GOT3 (cell line): Measurements from ENCODE around the gene P2RX1.

Experiments used
- DNase-seq: peaks from one replicate; lab custom pipeline; 2025; ENCODE audit warnings: mixed read lengths; lab: John Stamatoyannopoulos, UW

Gene P2RX1

DNA sequence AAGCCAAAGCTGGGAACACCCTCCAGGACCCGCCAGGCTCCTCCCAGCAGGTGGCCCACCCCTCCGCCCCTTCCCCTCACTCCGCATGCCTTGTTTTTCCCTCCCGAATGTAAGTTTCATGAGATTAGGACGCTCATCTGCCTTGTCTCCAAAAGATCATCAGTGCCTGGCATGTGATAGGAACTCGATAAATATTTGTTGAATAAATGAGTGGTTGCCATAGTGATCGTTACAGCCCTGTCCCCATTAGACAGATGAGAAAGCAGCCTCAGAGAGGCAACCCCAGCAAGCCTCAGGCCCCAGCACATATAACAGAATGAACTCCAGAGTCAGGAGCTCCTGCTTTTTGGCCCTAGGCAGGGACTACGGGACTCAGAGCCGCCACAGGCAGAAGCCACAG, 28.5 kb downstream of the P2RX1 start:
- no peak for DNase-seq

DNA sequence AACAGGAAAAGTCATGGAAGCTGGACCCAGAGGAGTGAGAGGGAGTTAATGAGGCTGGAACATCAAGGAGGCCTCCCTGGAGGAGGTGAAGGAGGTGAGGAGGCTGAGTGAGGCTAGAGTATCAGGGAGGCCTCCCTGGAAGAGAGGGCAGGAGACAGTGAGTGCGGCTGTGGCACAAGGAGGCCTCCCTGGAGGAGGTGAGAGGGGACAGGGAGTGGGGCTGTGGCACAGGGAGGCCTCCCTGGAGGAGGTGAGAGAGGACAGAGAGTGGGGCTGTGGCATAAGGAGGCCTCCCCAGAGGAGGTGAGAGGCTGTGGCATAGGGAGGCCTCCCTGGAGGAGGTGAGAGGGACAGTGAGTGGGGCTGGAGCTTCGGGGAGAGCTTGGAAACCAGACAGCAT, 28.9 kb downstream of the P2RX1 start:
- no peak for DNase-seq

DNA sequence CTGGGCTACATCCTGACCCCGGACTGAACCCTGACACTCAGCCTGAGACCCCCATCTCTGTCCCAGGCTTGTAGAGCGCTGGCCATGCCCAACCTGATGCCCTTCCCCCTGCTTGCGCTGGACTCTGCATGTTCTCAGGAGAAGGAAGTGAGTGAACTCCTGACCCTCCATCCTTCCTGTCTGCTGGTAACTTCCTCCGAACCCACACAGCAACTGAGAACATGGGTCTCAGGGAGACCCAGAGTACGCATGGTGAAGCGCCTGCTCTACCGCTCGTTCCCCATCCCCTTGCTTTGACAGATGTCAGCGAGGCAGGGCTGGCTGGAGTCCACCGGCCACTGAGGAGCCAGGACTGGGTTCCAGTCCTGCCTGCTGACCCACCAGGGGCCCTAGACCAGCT, 29.5 kb downstream of the P2RX1 start:
- no peak for DNase-seq

DNA sequence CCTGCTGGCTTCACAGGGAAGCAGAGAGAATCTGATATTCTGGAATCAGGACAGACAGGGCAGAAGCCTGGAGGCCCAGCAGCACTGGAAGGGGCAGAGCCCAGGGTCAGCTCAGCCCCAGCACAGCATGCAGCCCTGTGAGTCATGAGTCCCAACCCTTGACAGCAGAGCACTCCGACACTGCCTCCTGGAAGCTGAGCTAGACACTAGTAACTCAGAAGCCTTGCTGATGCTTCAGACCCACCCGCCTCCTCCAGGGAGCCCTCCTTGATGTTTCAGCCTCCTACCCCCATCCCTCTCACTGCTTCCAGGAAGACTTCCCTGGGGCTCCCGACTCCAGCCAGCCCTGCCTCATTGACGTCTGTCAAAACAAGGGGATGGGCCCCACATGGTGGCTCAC, 30.3 kb downstream of the P2RX1 start:
- DNase-seq, result no peak

DNA sequence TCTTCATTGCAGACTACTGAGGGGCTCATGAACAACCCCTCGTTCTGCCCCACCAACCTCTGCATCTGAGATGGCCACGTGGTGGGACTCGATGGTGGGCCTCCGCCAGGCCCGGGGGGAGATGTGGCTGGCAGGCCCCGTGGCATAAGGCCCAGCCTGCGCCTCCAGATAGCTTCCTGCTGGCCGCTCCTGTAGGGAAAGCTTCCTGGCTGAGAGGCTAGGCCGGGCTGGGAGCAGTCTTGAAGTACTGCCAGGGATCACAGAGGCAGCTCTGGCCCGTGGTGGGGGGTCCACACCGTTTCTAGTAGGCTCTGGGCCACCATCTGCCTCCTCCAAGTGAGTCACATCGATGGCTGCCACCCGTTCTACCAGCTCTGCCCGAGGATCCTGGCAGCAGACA, 31.0 kb downstream of the P2RX1 start:
- no peak for DNase-seq

DNA sequence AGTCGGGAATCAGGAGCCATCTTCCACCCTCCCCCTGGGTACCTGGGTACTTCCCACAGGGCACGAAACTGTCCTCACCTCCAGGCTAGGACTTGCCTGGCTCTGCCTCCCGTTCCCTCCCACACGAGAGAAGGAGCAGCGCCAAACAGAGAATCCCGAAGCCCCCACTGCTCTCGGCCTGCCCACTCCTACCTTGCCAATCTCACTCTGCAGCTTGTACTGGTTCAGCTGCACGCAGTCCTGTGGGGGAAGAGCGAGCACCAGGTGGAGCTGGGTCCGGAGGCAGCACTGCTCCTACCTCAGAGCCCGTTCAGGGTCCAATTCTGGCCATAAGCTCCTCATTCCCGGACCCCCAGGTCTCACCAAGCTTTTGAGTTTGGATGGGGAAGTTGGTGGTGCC, 32.1 kb downstream of the P2RX1 start:
- no peak for DNase-seq

DNA sequence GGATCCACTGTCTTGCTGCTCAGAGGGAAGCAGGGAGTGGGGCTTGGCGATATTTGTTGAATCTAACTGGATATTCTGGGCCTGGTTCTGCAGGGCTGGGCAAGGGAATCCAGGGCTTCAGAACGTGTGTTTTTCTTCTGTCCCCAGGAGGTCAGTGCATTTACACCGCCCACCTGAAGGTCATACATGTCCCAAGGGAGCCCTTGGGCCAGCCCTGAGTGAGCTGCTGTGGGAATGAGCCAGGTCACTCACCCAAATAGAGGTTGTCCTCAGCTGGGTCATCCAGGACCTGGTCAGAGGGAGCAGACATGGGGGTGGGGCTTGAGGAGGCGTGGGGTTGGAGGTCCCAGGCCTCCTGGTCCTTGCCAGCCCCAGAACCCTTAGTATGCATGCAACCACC, 34.0 kb downstream of the P2RX1 start:
- DNase-seq, result no peak

DNA sequence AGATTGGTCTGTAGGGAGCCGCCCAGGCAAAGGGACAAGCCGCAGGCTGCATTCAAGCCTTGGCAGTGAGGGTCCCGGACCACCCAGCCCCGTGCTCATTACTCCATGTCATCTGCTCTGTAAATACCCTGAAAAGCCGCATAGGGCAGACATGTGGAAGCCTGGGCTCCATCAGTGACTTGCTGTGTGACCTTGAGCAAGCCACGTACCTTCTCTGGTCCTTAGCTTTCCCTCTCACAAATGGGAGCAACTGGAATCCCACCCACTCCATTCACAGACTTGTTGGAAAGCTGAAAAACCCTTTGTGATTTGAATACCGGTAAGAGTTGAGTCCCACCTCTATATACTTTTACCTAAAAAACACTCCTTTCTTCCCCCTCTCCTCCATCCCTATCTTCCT, 35.3 kb downstream of the P2RX1 start:
- DNase-seq, result no peak

DNA sequence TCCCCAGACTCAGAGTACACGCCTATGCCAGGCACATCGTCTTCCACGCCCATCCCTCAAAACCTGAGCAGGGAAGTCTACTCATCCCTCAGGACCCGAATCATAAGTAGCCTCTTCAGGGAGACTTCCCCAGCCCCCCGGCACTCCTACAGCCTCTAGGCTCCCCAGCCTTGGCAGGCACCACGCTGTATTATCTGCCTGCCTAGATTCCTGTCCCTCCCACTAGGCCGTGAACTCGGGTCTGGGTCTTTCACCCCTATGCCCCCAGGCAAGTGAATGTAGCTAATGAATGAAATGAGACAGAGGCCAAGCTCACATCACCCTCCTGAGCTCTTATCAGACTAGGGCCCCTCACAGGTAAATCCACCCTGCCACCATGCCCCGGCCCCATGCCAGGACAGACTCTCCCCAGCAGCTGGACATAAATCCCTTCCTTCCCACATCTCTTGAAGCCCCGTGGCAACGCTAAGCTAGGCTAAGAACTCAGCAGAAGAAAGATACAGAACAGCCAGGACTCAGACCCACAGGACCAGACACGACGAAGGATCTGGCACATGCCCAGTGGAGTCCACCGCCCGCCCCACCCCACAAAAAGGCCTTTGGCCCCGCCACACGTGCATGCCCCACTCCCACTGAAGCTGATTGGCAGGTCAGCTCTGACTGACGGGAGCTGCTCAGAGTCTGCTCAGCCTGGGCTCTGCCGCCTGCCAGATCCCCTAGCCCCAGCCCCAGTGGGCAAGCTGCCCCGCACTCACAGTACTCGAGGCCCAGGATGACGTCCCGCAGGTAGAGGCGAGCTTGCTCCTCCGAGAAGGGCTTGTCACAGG, 36.5 kb downstream of the P2RX1 start:
- DNase-seq, result no peak

DNA sequence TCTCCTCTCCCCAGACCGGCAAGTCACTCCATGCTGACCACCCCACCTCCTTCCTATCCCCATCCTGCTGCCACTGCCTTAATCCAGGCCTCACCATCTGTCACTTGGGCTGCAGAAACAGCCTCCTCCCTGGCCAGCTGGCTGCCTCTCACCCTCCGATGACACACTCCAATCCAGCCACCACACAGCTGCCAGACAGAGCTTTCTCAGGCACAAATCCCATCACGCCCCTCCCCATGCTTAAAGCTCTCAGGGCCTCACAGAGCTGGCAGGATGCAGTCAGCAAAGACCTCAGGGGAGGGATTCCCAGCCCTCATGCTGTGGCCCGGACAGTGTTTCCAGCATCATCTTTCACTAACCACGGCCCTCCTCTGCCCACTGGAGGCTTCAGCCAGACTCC, 37.1 kb downstream of the P2RX1 start:
- no peak for DNase-seq

DNA sequence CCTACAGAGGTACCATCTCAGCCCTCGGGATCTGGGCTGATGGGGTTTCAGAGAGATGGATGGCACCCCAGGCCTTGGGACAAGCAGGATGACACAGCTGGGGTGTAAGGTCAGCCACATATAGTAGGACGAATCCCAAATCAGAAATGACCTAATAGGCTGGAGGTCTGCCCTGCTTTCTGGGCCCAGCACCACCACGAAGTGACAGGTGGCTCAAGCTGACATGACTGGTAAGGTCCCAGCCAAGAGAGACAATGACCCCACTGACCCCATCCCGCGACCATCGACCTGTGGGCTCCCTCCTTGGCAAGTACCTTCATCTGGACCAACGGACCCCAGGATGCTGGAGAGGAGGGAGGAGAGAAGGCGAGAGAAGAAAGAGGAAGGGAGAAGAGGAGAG, 39.0 kb downstream of the P2RX1 start:
- no peak for DNase-seq

DNA sequence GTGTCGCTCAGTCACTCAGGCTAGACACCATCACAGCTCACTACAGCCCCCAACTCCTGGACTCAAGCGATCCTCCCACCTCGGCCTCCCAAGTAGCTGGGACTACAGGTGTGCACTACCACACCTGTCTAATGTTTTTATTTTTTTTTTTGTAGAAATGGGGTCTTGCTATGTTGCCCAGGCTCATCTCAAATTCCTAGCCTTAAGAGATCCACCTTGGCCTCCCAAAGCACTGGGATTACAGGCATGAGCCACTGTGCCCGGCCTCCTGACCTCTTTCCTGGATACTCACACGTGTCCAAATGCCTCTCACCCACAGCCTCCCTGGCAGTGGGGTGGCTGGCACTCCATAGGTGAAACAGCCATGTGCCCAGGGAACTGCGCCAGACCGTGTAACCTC, 40.9 kb downstream of the P2RX1 start:
- no peak for DNase-seq

DNA sequence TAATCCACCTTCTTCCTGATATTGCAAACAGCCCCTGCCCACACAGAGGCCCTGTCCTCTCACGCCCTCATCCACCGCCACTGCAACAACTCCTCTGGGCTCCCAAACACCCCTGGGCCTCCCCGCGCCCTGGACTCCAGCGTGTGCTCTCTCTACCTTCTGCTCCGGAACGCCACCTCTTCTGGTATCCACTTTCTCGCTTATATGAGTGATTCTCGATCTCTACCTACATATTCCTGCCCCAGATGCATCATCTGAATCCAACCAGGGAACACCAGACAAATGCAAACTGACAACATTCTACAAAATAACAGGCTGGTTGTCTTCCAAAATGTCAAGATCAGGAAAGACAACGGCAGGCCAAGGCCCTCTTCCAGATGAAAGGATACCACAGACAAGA, 42.4 kb downstream of the P2RX1 start:
- no peak for DNase-seq

DNA sequence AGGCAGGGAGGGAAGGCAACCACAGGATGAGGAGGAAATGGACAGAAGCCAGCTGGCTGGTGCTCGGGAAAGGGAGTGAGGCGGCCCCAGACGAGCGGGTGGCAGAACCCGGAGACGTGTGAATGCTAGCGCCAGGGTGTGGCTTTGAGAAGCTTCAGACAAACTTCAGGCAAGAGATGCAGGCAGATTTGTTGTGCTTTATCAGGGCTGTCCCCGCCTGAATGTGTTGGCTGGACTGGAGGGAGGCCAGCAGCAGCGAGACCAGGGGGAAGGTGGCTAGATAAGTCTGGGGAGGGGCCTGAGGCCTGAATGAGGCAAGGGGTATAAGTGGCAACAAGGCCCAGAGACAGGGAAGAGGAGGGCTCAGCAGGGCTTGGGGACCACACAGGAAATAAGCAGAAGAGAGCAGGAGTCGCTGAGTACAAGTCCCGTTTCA, 45.4 kb downstream of the P2RX1 start:
- no peak for DNase-seq

DNA sequence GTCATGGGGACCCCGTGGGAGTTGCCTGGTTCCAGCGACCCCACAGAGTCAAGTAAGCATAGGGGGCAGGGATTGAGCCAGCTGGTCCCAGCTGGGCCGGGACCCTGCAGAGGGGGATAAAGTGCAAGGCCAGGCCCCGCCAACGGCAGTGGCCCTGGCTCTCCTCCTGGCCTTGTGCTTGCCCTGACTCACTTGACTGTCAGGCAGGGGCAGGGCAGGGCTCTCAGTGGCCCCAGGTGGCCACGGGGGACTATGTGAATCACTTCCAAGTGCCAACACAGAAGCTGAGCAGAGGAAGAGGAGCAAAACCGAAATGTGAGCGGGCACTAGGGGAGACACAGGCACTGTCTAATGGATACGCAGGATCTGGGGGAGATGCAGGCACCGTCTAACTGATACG, 48.7 kb downstream of the P2RX1 start:
- no peak for DNase-seq

DNA sequence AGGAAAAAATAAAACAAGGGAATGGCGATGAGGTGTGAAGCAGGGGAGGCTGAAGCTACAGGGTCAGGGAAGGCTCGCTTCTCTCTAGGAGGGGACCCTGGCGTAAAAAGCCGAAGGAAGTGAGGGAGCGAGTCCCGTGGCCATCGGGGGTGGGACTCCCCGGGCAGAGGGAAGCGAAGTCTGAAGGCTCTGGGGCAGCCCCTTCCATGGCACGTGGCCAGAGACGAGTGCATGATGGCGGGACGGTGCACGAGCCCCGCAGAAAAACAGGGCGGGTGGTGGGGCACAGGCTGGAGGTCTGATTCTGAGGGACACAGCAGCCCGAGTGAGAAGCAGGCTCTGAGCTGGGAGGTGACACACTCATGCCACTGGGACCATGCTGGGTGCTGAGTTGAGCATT, 49.2 kb downstream of the P2RX1 start:
- no peak for DNase-seq

DNA sequence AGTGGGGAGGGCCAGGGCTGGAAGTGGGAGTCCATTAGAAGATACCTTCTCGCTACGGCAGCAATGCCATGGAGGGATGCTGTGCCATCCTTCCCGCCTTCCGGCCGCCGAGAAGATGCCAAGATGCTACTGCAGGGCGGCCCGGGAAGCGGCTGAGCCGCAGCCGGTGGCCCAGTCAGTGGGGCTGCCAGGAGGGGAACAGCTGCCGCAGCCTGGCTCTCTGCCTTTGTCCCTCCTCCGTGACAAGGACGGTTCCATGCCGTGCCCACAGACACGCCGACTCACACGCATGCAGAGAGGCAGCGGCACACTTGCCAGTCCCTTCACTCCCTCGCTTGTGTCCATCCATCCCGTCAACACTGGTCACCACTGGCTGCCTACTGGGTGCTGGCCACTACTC, 50.0 kb downstream of the P2RX1 start:
- no peak for DNase-seq

DNA sequence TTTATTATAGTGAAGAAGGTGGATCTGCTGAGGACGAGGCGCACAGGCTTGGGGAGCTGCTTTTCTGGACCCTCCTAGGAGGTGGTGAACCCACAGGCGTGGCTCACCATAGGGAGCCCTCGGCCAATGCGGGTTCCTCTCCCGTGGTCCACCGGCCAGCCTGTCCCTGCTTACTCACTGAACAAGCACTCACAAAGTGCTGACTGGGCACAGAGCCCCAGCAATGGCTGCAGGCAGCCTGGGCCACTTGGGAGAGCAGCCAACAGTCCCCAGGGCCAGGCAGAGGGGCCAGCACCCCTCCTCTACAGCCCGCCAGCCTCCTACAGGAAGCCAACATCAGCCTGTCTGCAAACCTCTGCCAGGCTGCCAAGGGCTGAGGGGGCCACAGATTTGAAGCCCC, 51.1 kb downstream of the P2RX1 start:
- DNase-seq, result no peak

DNA sequence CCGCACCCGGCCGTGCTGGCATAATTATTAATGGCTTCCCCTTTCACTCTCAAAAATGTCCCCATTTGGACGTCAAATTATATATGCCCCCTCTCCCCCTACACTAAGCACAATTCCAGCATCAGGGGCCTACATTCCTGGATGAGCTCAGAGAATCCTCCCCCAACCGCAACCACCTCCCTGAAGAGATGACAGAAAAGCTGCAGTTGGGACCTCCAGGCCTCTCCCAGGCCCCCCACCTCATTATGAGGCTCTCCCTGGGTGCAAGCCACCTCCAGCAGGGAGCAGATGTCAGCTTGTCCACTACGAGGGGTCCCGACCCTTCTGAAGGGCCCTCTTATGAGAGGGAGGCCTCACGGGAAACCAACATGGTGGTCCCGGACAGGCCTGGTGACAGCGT, 51.7 kb downstream of the P2RX1 start:
- no peak for DNase-seq

DNA sequence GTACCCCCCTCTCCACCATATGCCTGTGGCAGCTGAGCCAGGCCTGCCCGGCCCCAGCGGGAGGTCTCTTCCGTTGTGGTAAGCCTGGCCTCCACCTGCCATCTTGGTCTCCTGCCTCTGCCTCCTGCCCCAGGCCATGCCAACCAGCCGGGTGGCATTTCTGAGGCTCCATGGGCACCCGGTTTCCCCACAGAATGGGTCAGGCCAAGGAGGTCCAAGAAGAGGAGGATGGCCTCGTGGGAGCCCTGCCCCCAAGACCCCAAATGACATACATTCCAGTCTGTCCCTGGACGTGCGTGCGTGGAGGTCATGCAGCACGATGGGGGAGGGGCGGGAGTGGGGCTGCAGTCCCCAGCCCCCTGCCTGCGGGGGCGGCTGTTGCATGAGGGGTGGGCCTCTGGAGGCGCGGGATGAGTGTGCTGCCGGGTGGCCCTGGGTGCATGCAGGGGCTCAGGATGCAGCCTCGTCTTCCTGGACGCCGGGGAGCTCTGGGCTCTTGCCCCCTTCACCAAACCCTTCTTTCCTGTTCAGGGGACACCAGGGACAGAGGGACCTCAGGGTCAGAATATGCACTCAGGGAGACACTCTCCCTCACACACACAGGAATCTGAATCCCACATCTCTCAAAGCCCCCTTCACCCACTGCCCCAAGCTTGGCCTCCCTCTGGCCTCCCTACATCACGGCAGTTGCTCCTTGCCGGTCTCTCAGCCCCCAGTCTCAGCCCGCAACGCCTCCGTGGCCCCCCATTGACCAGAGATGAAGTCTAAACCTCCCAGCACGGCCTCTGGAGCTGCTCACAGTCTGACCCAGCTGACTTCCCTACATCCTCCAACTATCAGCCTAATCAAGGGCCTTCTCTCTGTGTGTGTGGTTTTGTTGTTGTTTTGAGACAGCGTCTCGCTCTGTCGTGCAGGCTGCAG, 54.2 kb downstream of the P2RX1 start:
- DNase-seq, result no peak

DNA sequence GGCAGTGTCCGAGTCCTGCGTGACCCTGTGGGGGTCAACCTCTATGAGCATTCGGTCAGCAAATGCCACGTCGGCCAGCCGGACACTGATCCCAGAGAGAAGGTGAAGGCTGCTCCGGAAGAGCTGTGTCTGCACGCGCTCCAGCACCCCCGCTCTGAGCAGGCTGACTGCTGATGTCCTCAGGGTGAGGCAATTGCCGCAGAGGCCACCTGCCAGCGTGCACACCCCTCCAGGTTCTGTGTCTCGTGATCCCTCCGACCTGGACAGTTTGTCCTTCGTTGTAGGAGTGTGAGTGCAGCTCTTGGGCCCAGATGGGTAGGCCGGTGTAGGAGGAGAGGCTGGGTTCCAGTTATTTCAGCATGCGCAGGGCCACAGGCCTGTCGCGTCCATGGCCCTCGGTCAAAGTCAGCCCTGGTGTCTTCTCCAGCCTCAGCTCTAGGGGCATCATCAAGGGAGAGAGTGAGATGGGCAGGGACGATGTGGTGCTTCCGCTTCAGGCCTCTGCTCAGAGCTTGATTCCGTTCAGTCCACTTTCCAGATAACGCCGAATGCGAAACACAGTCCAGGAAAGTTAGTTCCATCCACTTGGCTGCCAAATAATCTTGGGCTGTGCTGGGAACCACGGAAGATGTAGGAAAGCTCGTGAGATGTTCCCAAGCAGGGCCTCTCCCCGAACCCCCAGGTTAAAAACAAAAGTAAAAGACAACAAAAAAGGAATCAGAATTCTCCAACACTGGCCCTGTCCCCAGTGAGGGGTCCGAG, 55.1 kb downstream of the P2RX1 start:
- no peak for DNase-seq

DNA sequence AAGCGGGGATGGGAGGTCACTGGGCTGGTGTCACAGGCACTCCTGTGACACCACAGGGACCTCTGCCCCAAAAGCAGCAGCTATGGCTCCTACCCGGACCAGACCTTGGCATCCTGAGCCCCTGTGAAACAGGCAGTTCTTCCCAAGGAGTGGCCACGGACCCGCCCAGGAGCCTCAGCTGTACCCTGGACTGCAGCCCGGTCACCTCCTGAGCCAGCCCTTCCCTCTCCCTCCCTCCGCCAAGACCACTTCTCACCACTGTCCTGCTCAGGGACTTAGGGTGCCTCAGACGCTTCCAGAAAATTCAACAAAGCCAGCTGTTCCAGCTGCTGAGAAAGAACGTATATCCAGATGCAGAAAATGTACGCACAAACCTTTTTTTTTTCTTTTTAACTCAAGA, 56.3 kb downstream of the P2RX1 start:
- no peak for DNase-seq
